Heart left ventricle (tissue), 13 donors: ENCODE data around the gene MIER2.

Experiments used
- CTCF ChIP-seq, 12 donors: fragments of 200-600 bp; sonication (generic) in 4 of 12; IDR thresholded peaks; one replicate each; pipeline versions ENCODE4 v1.5.0 to v1.8.0; 2018 to 2022; ENCODE audit warnings: antibody characterized with exemption in 12 of 12, mild to moderate bottlenecking in 5 of 12
- POLR2A ChIP-seq, 2 donors: fragments of 450-650 bp; IDR thresholded peaks; one replicate each; pipeline ENCODE4 v1.6.1; 2017; ENCODE audit warnings: antibody characterized with exemption in 2 of 2, mild to moderate bottlenecking in 2 of 2, moderate library complexity in 2 of 2
- donor health status: ischemic (EF 13 %, LVEDD 7.1; RV severe dilation, severe dysfunction).
- donor health status: DM: no; HTN: yes; CAD: no.
- donor health status: DM: no; HTN: no; CAD: no.
- donor health status: ischemic (EF 25% LVEDD 6.9; RV normal size, moderate dysfunction).
- donor health status: ischemic (EF 25% LVEDD 5.7; RV mildly dilated, moderate dysfunction).
- donor health status: ischemic (EF 35%, LVEDD 5.7; RV mildly dilated, moderate dysfunction).
- donor health status: nonischemic (EF 11% LVEDD 7.7; RV severe dilation, severe dysfunction).
- donor health status: DM: yes; HTN: yes; CAD: no.
- donor health status: PGD.
- donor health status: ischemic (EF 29% LVEDD 5.4; RV normal size, mild dysfunction).
- donor health status: nonischemic (EF 23%, LVEDD 6.1; RV moderate dilation, normal function).

GRCh38 chr19:275000-275399 is 69.6 kb downstream of the MIER2 start:
- TF ChIP-seq POLR2A (IDR thresholded peaks at IDR 0.05) (no peak), CTCF (IDR thresholded peaks at IDR 0.05) (no peak)
